ENCODE measurements around the gene FBXO31. TPM values are rescaled to one million over a fixed set of nuclear protein-coding genes. Genes with fewer than 3 reads are reported as not detected.

The FBXO31 gene
- total and polyA plus RNA-seq, 2 of the 8 experiments (the other 6 are each of a cell fraction or from before 2014, with no cell fraction given), result 8.3 to 21.6 TPM

DNA sequence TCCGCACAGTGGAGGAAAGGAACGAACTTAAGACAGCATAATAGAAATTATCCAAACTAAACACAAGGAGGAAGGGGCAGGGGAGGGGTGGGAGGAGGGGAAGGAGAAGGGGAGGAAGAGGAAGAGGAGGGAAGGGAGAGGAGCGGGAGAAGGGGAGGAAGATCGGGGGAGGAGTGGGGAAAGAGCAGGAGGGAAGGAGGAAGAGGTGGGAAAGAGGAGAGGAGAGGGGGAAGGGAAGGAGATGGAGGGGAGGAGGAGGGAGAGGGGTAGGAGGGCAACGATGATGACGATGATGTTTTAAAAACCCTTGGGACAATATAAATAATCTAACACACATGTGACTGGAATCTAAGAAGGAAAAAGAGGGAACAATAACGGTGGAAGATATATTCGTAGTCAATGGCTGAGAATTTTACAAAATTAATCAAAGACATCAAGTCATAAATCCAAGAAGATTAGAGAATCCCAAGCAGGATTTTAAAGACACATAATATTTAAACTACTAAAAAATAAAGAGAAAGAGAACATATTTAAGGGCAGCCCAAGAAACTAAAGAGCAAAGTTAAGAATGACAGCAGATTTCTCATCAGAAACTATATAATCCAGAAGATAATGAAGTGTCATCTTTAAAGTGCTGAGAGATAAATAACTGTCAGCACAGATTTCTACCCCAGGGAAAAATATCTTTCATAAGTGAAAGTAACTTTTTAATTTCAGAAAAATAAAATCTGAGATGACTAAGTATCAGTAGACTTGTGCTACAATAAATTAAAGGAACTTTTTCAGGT is 96.5 kb downstream of the FBXO31 start:
- POLR2A ChIA-PET (ENCODE audit: partially characterized antibody), result no interaction called here
- no peak for TF ChIP-seq TAF1 (IDR thresholded peaks at IDR 0.05; ENCODE audit: low read depth, low read length)
- TF ChIP-seq, protein P1, sequence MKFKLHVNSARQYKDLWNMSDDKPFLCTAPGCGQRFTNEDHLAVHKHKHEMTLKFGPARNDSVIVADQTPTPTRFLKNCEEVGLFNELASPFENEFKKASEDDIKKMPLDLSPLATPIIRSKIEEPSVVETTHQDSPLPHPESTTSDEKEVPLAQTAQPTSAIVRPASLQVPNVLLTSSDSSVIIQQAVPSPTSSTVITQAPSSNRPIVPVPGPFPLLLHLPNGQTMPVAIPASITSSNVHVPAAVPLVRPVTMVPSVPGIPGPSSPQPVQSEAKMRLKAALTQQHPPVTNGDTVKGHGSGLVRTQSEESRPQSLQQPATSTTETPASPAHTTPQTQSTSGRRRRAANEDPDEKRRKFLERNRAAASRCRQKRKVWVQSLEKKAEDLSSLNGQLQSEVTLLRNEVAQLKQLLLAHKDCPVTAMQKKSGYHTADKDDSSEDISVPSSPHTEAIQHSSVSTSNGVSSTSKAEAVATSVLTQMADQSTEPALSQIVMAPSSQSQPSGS (IDR thresholded peaks at IDR 0.05; ENCODE audit: low read length), result no peak
- TF ChIP-seq EZH2 (IDR thresholded peaks at IDR 0.05; ENCODE audit: low read depth, low read length, severe bottlenecking), result no peak
- no peak for TF ChIP-seq MAFK (IDR thresholded peaks at IDR 0.05; ENCODE audit: low read depth, low read length)
- TF ChIP-seq BRCA1 (IDR thresholded peaks at IDR 0.05; ENCODE audit: low read depth, low read length), result no peak
- no peak for TF ChIP-seq RNF2 (IDR thresholded peaks at IDR 0.05; ENCODE audit: borderline replicate concordance, low read depth, low read length, missing control alignments, poor library complexity, severe bottlenecking)
- no peak for TF ChIP-seq CHD1 (IDR thresholded peaks at IDR 0.05; ENCODE audit: low read depth, low read length)
- no peak for TF ChIP-seq TAF7 (optimal IDR thresholded peaks at IDR 0.05; ENCODE audit: borderline replicate concordance, low read depth, low read length)
- TF ChIP-seq RFX5 (IDR thresholded peaks at IDR 0.05; ENCODE audit: borderline replicate concordance, low read depth, low read length), result no peak
- TF ChIP-seq, protein P2, sequence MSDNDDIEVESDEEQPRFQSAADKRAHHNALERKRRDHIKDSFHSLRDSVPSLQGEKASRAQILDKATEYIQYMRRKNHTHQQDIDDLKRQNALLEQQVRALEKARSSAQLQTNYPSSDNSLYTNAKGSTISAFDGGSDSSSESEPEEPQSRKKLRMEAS (IDR thresholded peaks at IDR 0.05), result no peak

More for the DNA sequence above, 96.5 kb downstream of the FBXO31 start:
- H3K79me2 ChIP-seq (ENCODE audit: control insufficient read depth in 1 of 2, insufficient read depth in 2 of 2, low read length in 2 of 2), result no peaks in the 10 kb centered on the region
- no peak overlapping the region for H3K4me3 ChIP-seq (ENCODE audit: extremely low read depth in 1 of 4, insufficient read depth in 2 of 4, low read depth in 3 of 4, low read length in 4 of 4)
- H3K14ac ChIP-seq (ENCODE audit: insufficient read length), result no peak overlapping the region
- H3K79me1 ChIP-seq (ENCODE audit: low read depth, low read length), result no peaks in the 10 kb centered on the region
- H2BK5ac ChIP-seq (ENCODE audit: low read depth, low read length), result no peak overlapping the region
- H2AK5ac ChIP-seq (ENCODE audit: low read depth, low read length), result no peak overlapping the region
- H2BK120ac ChIP-seq (replicated peaks; ENCODE audit: low read depth, low read length), result no peak overlapping the region
- WGBS, 2 experiments (ENCODE audit: extremely low coverage in 1 of 2, insufficient coverage in 1 of 2, insufficient read length in 1 of 2, insufficient replicate concordance in 2 of 2, low coverage in 1 of 2, low lambda C conversion rate in 2 of 2, missing lambda C conversion rate in 1 of 2), result 70 to 100% methylated on average over 1 to 6 of the region's 8 CpGs
- no peaks in the 10 kb centered on the region for H4K20me1 ChIP-seq (replicated peaks in 1 of 2; ENCODE audit: control insufficient read depth in 1 of 2, insufficient read depth in 2 of 2, low read length in 2 of 2)
- no peak overlapping the region for H2AFZ ChIP-seq (ENCODE audit: low read length)
- H3K56ac ChIP-seq (replicated peaks; ENCODE audit: insufficient read length, low read depth, low read length), result no peak overlapping the region
- no peak overlapping the region for H3K27ac ChIP-seq (ENCODE audit: low read depth, low read length)
- no peak overlapping the region for H3K18ac ChIP-seq (ENCODE audit: extremely low read depth, low read length)
- no peak overlapping the region for H4K5ac ChIP-seq (ENCODE audit: insufficient read length, low read depth, low read length)
- no peak overlapping the region for H4K8ac ChIP-seq (ENCODE audit: extremely low read depth, insufficient read depth, low read length)
- no peaks in the 10 kb centered on the region; the same call in 1 of the 2 replicates for H3K23me2 ChIP-seq (ENCODE audit: low read depth, low read length)
- H2BK12ac ChIP-seq (ENCODE audit: low read depth, low read length), result no peak overlapping the region
- H4K91ac ChIP-seq (replicated peaks; ENCODE audit: insufficient read length, low read length), result no peak overlapping the region
- no peak overlapping the region for H3K23ac ChIP-seq (ENCODE audit: insufficient read length)
- no peak overlapping the region for H3K9ac ChIP-seq (replicated peaks in 1 of 4; ENCODE audit: extremely low read depth in 1 of 4, low read depth in 3 of 4, low read length in 3 of 4)
- no peak overlapping the region for H2BK15ac ChIP-seq (ENCODE audit: low read length)
- CTCF ChIA-PET (ENCODE audit: partially characterized antibody), result interaction anchor here (0.6 to 0.8 kb wide), 3 partner anchors 11 to 433 kb away, joined by 3 to 4 read pairs (median 3); no protein-coding TSS in a partner anchor
- H3K9me3 ChIP-seq (ENCODE audit: insufficient read depth in 2 of 2, low read depth in 1 of 2, low read length in 1 of 2), result peaks cover 2 to 3% of the 10 kb centered on the region in 2 experiments; a peak in 2 of 4 replicates
- no peak overlapping the region for H2BK20ac ChIP-seq (ENCODE audit: low read length)
- H3K36me3 ChIP-seq (ENCODE audit: control insufficient read depth in 2 of 4, insufficient read depth in 4 of 4, low read length in 3 of 4), result no peaks in the 10 kb centered on the region
- DNase-seq (ENCODE audit: low read depth in 1 of 2, low spot score in 2 of 2), result no peak
- FAIRE-seq, result no peak
- no peak overlapping the region for H3K4ac ChIP-seq (replicated peaks; ENCODE audit: insufficient read length, low read depth, low read length)
- no peaks in the 10 kb centered on the region; a peak in 2 of 7 replicates for H3K4me1 ChIP-seq (replicated peaks in 1 of 4; ENCODE audit: control insufficient read depth in 3 of 4, insufficient read depth in 4 of 4, low read length in 3 of 4)
- peaks cover 0 to 2% (median 0%) of the 10 kb centered on the region in 4 experiments; a peak in 1 of 7 replicates for H3K27me3 ChIP-seq (replicated peaks in 1 of 4; ENCODE audit: control insufficient read depth in 3 of 4, extremely low read depth in 1 of 4, insufficient read depth in 3 of 4, low read length in 3 of 4)
- H3K4me2 ChIP-seq (ENCODE audit: insufficient read depth in 1 of 2, low read depth in 2 of 2, low read length in 2 of 2), result no peak overlapping the region

Data from H1 (cell line).